Spinal cord (tissue), 10 donors: ENCODE data around the gene ATP9B. TPM values are rescaled to one million over a fixed set of nuclear protein-coding genes. Genes with fewer than 3 reads are reported as not detected.

ENCODE experiments used
- DNase-seq, 6 donors: peaks; one replicate each; pipeline versions ENCODE4 v3.0.0 to v3.0.0-alpha.2; 2013 to 2015; ENCODE audit warnings: low spot score in 6 of 6, low read depth in 4 of 6
- H3K27ac ChIP-seq: one replicate; pipeline ENCODE4 v1.5.1; 2013; ENCODE audit warnings: low read depth, low read length, control low read depth
- H3K27me3 ChIP-seq: one replicate; pipeline ENCODE4 v1.6.1; 2013; ENCODE audit warnings: low read length; ENCODE audit not compliant: control insufficient read depth, insufficient read depth
- H3K36me3 ChIP-seq: one replicate; pipeline ENCODE4 v1.6.1; 2013; ENCODE audit warnings: low read length; ENCODE audit not compliant: control insufficient read depth, insufficient read depth
- H3K4me1 ChIP-seq: one replicate; pipeline ENCODE4 v1.6.1; 2013; ENCODE audit warnings: low read length; ENCODE audit not compliant: control insufficient read depth, insufficient read depth
- H3K4me3 ChIP-seq: one replicate; pipeline ENCODE4 v1.5.1; 2013; ENCODE audit warnings: low read depth, low read length, control low read depth
- H3K9me3 ChIP-seq: one replicate; pipeline ENCODE4 v1.6.1; 2013; ENCODE audit warnings: low read length; ENCODE audit not compliant: control insufficient read depth, insufficient read depth
- WGBS: methylation state at CpG from one replicate; pipeline ENCODE4 v1.1.5; 2013; ENCODE audit warnings: missing lambda C conversion rate; ENCODE audit not compliant: insufficient coverage; 5-methylcytosine and 5-hydroxymethylcytosine counted together
- polyA plus RNA-seq, 2 donors: library from polyadenylated mRNA; unstranded; fragments of 120-200 nt; gene quantifications; one replicate each; pipeline ENCODE4 v1.2.1, GENCODE V29; 2013; ENCODE audit not compliant: insufficient read length in 2 of 2
- total RNA-seq, 2 donors: library from RNA; depleted of rRNA in 1 of 2; stranded (reverse); fragments of 120-200 nt in 1 of 2; fragments of >200 nt in 1 of 2; gene quantifications; one replicate each; pipeline versions ENCODE4 v1.2.3 to v1.2.4, GENCODE V29; 2013 to 2014
- donor health status: healthy.

ATP9B gene
- total and polyA plus RNA-seq, 4 donors: 19.5 to 72.7 (median 35.6) TPM

GRCh38 chr18:79118797-79119196, 49.6 kb downstream of the ATP9B start:
- Histone ChIP-seq H3K9me3 (no peaks in the 10 kb centered on the region), H3K27ac (no peak overlapping the region), H3K36me3 (peaks cover 5% of the 10 kb centered on the region), H3K4me1 (no peaks in the 10 kb centered on the region), H3K4me3 (no peak overlapping the region), H3K27me3 (no peaks in the 10 kb centered on the region)
- no peak for DNase-seq
- 100% methylated on average over 1 of the region's 5 CpGs for WGBS

DNA sequence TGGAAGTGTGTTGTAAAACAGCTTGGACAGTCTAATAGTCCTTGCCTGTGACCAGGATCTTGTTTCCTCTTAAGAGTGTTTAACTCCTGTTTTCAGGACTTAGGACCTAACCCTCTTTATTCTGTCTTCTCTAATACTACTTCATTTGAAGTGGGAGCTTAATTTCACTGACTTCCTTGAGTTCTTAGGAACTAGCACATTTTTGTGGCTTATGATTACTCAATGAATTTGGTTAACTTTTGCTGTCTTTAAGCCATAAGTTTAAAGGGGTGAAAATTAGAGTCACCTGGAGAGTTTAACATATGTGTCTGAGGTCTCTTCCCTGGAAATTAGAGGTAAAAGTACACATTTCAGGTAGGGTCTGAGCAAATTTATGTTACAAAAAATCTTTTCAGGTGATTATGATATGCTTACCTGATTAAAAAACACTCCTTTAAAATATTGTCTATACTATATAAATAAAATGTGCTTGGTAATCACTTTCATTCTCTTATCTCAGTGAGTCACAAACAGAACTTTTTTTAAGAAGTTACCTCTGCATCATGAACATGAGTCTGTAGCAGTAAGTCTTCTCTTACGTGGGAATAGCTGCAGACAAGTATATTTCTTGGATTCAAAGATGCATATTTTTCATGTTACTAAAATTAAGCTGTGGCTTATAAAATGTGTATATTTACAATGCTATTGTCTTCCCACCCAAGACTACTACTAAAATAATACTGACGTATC, 52.7 kb downstream of the ATP9B start:
- no CpG with 5 or more reads among the region's 2 CpGs for WGBS
- no peak for DNase-seq
- H3K4me1 ChIP-seq: no peaks in the 10 kb centered on the region

DNA sequence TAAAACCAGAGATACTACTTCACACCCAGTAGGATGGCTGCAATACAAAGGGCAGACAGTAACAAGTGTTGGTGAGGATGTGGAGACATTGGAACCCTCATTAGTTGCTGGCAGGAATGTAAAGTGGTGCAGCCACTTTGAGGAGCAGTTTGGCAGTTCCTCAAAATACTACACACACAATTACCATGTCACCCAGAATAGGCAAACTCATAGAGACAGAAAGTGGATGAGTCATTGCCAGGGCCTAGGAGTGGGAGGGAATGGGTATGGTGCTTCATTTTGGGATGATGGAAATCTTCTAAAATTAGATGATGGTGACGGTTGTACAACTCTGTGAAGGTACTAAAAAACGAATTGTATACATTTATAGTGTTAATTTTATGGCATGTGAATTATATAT, 54.8 kb downstream of the ATP9B start:
- DNase-seq: no peak

More for the DNA sequence above, 52.7 kb downstream of the ATP9B start:
- Histone ChIP-seq H3K27ac (no peak overlapping the region), H3K27me3 (no peaks in the 10 kb centered on the region), H3K9me3 (no peaks in the 10 kb centered on the region), H3K36me3 (no peaks in the 10 kb centered on the region), H3K4me3 (no peak overlapping the region)

DNA sequence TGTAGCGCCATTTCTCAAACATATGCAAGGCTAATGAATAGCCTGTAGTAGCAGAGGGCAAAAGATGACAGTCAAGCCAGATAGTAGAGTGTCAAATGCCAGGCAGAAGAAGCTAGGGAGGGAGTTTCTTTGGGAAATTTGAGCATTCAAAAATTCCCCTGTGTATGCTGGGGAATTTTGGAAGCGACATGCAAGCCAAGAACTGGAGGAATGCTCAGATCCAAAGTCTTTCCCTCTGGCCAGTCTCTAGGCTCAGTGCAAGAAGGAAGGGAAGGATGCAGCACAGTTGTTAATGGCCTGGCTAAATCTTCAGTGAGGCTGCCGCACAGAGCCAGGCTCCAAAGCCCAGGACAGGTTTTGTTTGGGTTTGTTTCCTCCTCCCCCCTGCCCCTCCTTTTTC, 59.9 kb downstream of the ATP9B start:
- no peaks in the 10 kb centered on the region for H3K4me1 ChIP-seq
- H3K4me3 ChIP-seq: no peak overlapping the region
- no peaks in the 10 kb centered on the region for H3K27me3 ChIP-seq
- H3K36me3 ChIP-seq: peaks cover 9% of the 10 kb centered on the region
- no peak for DNase-seq
- WGBS: 95% methylated on average over 2 of the region's 3 CpGs
- no peak overlapping the region for H3K27ac ChIP-seq
- H3K9me3 ChIP-seq: no peaks in the 10 kb centered on the region

More for the DNA sequence above, 54.8 kb downstream of the ATP9B start:
- Histone ChIP-seq H3K9me3 (no peaks in the 10 kb centered on the region), H3K27ac (no peak overlapping the region), H3K27me3 (no peaks in the 10 kb centered on the region), H3K4me1 (no peaks in the 10 kb centered on the region), H3K36me3 (peaks cover 4% of the 10 kb centered on the region), H3K4me3 (no peak overlapping the region)
- WGBS: no CpG with 5 or more reads among the region's 2 CpGs

DNA sequence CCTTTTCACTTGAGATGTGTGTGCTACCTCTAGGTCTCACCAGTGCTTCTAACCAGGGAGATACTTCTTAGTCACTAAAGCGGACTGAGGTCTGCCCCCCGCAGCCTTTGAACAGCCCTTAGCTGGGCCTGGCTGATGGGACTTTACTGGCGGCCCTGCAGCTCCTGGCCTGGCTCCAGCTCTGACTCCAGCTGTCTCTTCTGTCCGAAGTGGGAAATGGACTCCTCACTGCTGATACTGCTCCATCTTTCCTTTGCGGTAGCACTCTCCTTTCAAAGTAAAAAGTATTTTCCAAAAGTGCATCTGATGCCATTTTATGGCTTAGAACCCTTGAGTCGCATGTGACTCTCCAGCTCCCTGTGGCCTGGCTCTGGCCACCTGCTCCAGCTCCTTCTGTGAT, 64.5 kb downstream of the ATP9B start:
- Histone ChIP-seq H3K4me3 (no peak overlapping the region), H3K9me3 (no peaks in the 10 kb centered on the region), H3K36me3 (peaks cover 5% of the 10 kb centered on the region), H3K27me3 (no peaks in the 10 kb centered on the region), H3K27ac (no peak overlapping the region), H3K4me1 (no peaks in the 10 kb centered on the region)
- WGBS: 87% methylated on average over 6 of the region's 6 CpGs
- DNase-seq: peak in 1 of 6 donors; percentile 1

- H3K36me3 ChIP-seq: peaks cover 2% of the 10 kb centered on the region
- no peaks in the 10 kb centered on the region for H3K4me1 ChIP-seq
- no peaks in the 10 kb centered on the region for H3K9me3 ChIP-seq
- no peak for DNase-seq
- H3K27me3 ChIP-seq: no peaks in the 10 kb centered on the region
- H3K27ac ChIP-seq: no peak overlapping the region
- H3K4me3 ChIP-seq: no peak overlapping the region
Observed at GRCh38 chr18:79135924-79136323, 66.7 kb downstream of the ATP9B start.

DNA sequence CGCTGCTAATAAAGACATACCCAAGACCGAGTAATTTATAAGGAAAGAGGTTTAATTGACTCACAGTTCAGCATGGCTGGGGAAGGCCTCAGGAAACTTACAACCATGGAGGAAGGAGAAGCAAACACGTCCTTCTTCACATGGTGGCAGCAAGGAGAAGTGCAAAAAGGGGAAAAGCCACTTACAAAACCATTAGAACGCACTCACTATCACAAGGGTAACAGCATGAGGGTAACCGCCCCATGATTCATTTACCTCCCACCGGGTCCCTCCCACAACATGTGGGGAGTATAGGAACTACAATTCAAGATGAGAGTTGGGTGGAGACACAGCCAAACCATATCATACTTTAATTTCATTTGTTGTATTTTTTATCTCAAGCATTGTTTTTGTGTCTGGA, 67.5 kb downstream of the ATP9B start:
- Histone ChIP-seq H3K9me3 (no peaks in the 10 kb centered on the region), H3K27me3 (no peaks in the 10 kb centered on the region), H3K4me3 (no peak overlapping the region), H3K27ac (no peak overlapping the region), H3K36me3 (peaks cover 2% of the 10 kb centered on the region), H3K4me1 (no peaks in the 10 kb centered on the region)
- no peak for DNase-seq
- no CpG with 5 or more reads among the region's 6 CpGs for WGBS

- no peak for DNase-seq
- no CpG with 5 or more reads among the region's 4 CpGs for WGBS
- Histone ChIP-seq H3K27me3 (no peaks in the 10 kb centered on the region), H3K36me3 (peaks cover under 1% of the 10 kb centered on the region), H3K9me3 (no peaks in the 10 kb centered on the region), H3K4me1 (no peaks in the 10 kb centered on the region), H3K27ac (no peak overlapping the region), H3K4me3 (no peak overlapping the region)
Observed at GRCh38 chr18:79139206-79139605, 70.0 kb downstream of the ATP9B start.

GRCh38 chr18:79147014-79147413, 77.8 kb downstream of the ATP9B start:
- Histone ChIP-seq H3K4me3 (no peak overlapping the region), H3K27me3 (no peaks in the 10 kb centered on the region), H3K4me1 (no peaks in the 10 kb centered on the region), H3K36me3 (peaks cover 16% of the 10 kb centered on the region), H3K9me3 (peaks cover 1% of the 10 kb centered on the region), H3K27ac (no peak overlapping the region)
- no peak for DNase-seq
- 100% methylated on average over 1 of the region's 4 CpGs for WGBS

GRCh38 chr18:79151191-79151590, 82.0 kb downstream of the ATP9B start:
- no peak for DNase-seq
- 100% methylated on average over 1 of the region's 2 CpGs for WGBS
- Histone ChIP-seq H3K4me3 (no peak overlapping the region), H3K4me1 (no peaks in the 10 kb centered on the region), H3K27me3 (no peaks in the 10 kb centered on the region), H3K9me3 (peaks cover 1% of the 10 kb centered on the region), H3K36me3 (peaks cover 5% of the 10 kb centered on the region), H3K27ac (no peak overlapping the region)
